Right lobe of liver (tissue), 4 donors: ENCODE data around the gene LSM3.

Source experiments
- CTCF ChIP-seq, 4 donors: fragments of 200-600 bp in 3 of 4; fragments of 450-650 bp in 1 of 4; IDR thresholded peaks; one replicate each; pipeline versions ENCODE4 v1.5.1 to v1.8.0; 2016 to 2022; ENCODE audit warnings: antibody characterized with exemption in 4 of 4, mild to moderate bottlenecking in 2 of 4
- POLR2A ChIP-seq: fragments of 450-650 bp; IDR thresholded peaks from one replicate; pipeline ENCODE4 v1.6.1; 2017; ENCODE audit warnings: antibody characterized with exemption, mild to moderate bottlenecking
- donor health status: DM: no; HTN: no; CAD: no.
- donor health status: DM: no; HTN: no; CAD: no.
- donor health status: DM: no; HTN: yes; CAD: no.

DNA sequence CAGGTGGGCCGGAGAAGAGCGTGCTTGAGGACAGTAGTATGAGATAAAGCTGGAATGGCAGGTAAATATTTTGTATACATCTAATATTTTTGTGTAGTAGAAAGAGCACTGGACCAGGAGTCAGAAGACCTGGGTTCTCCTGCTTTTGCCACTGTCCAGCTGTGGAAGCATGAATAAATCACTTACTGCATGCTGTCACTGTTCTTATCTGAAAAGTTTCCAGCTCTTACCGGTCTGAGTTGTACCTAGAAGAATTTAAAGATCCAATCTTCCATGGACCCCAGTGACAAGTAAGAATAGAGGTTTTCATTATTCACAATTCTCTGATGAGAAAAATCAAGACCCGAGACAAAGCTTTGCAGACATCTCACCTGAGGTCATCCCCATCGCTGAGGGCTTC is 6.1 kb upstream of the LSM3 start:
- TF ChIP-seq CTCF (IDR thresholded peaks at IDR 0.05) (no peak), POLR2A (no peak)
